ENCODE data around the gene ZBTB4.

DNA sequence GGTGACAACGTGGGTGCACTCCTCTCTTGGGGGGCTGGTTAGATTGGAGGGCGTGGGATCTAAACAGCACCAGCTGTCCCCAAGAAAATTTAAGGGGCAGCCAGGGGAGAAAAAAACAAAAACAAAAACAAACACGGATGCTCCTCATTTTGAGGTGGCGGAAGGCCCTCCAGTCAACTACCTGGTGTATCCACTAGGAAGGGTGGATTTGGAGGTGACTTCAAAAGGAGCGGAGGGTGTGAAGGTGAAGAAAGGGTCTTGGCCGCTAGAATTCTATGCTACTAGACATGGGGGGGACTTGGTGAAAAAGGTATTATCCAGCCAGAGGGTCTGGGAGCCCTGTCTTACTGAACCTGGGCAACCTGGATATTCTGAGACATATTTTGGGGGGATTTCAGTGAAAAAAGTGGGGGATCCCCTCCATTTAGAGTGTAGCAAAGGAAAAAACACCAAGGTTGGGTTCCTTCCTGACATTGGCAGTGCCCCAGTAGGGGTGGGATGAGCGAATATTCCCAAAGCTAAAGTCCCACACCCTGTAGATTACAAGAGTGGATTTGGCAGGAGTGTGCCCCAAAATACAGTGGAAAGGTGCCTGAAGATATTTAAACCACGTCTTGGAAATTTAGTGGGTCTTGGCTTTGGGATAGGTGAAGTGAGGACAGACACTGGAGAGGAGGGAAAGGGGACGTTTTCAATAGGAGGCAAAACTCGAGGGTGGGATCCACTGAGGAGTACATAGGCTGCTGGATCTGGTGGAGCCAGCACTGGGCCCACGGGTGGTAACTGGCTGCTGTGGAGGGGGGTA is 40.6 kb downstream of the ZBTB4 start:
- TF ChIP-seq, protein P1, sequence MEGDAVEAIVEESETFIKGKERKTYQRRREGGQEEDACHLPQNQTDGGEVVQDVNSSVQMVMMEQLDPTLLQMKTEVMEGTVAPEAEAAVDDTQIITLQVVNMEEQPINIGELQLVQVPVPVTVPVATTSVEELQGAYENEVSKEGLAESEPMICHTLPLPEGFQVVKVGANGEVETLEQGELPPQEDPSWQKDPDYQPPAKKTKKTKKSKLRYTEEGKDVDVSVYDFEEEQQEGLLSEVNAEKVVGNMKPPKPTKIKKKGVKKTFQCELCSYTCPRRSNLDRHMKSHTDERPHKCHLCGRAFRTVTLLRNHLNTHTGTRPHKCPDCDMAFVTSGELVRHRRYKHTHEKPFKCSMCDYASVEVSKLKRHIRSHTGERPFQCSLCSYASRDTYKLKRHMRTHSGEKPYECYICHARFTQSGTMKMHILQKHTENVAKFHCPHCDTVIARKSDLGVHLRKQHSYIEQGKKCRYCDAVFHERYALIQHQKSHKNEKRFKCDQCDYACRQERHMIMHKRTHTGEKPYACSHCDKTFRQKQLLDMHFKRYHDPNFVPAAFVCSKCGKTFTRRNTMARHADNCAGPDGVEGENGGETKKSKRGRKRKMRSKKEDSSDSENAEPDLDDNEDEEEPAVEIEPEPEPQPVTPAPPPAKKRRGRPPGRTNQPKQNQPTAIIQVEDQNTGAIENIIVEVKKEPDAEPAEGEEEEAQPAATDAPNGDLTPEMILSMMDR (IDR thresholded peaks at IDR 0.05; ENCODE audit: low read length), result no peak
- no peak for TF ChIP-seq EZH2 (IDR thresholded peaks at IDR 0.05; ENCODE audit: borderline replicate concordance, low read length)
